Mammary epithelial cell (primary cell): Measurements from ENCODE around the gene KLHDC10.

ENCODE experiments used
- CTCF ChIP-seq, 2 donors: IDR thresholded peaks in 1 of 2; conservative IDR thresholded peaks in 1 of 2; 2 replicates each; pipeline ENCODE4 v1.5.1; 2011 to 2012; ENCODE audit warnings: inconsistent platforms in 2 of 2, low read length in 2 of 2, mild to moderate bottlenecking in 2 of 2, control low read depth in 1 of 2, low read depth in 1 of 2; ENCODE audit not compliant: insufficient read depth in 1 of 2; ENCODE audit errors: extremely low read depth in 1 of 2
- EZH2 ChIP-seq: IDR thresholded peaks from 2 replicates; pipeline ENCODE4 v1.6.1; 2012; ENCODE audit warnings: low read length, inconsistent platforms, borderline replicate concordance

- TF ChIP-seq CTCF (conservative IDR thresholded peaks at IDR 0.05 in 1 of 2, IDR thresholded peaks at IDR 0.05 in 1 of 2; ENCODE audit: extremely low read depth in 1 of 2, insufficient read depth in 1 of 2, low read depth in 1 of 2, low read length in 2 of 2) (no peak), EZH2 (no peak)
These were observed 708 bp downstream of the KLHDC10 start for GRCh38 chr7:130070861-130071622.
